ENCODE data around the gene FNDC11.

DNA sequence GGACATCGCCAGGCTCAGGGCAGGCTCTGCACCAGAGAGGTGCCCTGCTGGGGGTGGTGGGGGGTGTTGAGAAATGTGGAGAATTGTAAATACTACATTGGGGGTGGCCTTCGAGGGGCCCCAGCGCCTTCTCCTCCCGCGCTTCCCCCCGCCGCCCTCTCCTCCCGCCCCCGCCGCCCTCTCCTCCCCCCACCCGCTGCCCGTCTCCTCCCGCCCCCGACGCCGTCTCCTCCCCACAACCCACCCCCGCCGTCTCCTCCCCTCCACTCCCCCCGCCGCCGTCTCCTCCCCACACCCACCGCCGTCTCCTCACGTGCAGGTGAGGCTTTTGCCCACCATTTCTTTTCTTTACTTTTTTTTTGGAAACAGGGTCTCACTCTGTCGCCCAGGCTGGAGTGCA lies 4.9 kb upstream of the FNDC11 start:
- TF ChIP-seq EZH2 (IDR thresholded peaks at IDR 0.05) (no peak), POLR2AphosphoS5 (IDR thresholded peaks at IDR 0.05; ENCODE audit: borderline replicate concordance, low read depth, low read length) (no peak), FOXP2 (optimal IDR thresholded peaks at IDR 0.05; ENCODE audit: control extremely low read depth, extremely low read length, insufficient read depth) (no peak)

Data from SK-N-MC (cell line).